ENCODE measurements around the gene MINDY2.

MINDY2 gene

GRCh38 chr15:58749532-58750337 is 21.4 kb upstream of the MINDY2 start, which contains the start of gene ADAM10:
ADAM10 (minus strand) TSS chr15:58749707; CDS start chr15:58749534, 173 bp downstream.
- CTCF ChIA-PET = interaction anchor here (0.6 to 1.7 kb wide), 9 partner anchors 17 to 522 kb away, joined by 3 to 14 read pairs (median 3); partner anchors contain the start of gene MINDY2
- TF ChIP-seq CTCF (IDR thresholded peaks at IDR 0.05; ENCODE audit: control extremely low read depth, extremely low read depth, low read depth, missing control alignments) = no peak
- POLR2A ChIA-PET = interaction anchor here (0.9 to 2.1 kb wide), 3 partner anchors 10 to 25 kb away, joined by 3 to 23 read pairs (median 3); partner anchors contain the start of gene MINDY2
- DNase-seq (ENCODE audit: extremely low spot score) = peak; percentile 100

- no peak for DNase-seq (ENCODE audit: extremely low spot score)
- ChIA-PET POLR2A (interaction anchor here (0.6 to 1.4 kb wide), 2 partner anchors 17 to 18 kb away, joined by 3 to 4 read pairs; partner anchors contain the start of gene MINDY2), CTCF (interaction anchor here (0.9 kb wide), 1 partner anchor 18 kb away, joined by 4 read pairs; the partner anchor contains the start of gene MINDY2)
- no peak for TF ChIP-seq CTCF (IDR thresholded peaks at IDR 0.05; ENCODE audit: control extremely low read depth, extremely low read depth, low read depth, missing control alignments)
Measured at GRCh38 chr15:58752716-58753115, 18.4 kb upstream of the MINDY2 start.

DNA sequence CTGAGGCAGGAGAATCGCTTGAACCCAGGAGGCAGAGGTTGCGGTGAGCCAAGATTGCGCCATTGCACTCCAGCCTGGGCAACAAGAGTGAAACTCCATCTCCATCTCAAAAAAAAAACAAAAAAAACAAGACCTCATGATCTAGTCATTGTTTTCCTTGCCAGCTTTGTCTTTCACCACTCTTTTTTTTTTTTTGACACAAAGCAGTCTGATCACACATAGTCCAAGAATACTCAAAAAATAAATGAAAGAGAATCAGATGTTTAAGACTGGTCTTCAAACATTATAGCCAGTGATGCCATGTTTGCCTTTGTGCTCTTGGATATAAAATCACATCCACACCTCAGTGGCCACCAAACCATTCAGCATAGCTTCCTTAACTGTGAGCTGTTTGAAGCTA is 15.8 kb upstream of the MINDY2 start:
- ChIA-PET POLR2A (no interaction called here), CTCF (interaction anchor here (1.0 to 1.3 kb wide), 2 partner anchors 12 to 59 kb away, joined by 3 read pairs; no protein-coding TSS in a partner anchor)
- no peak for DNase-seq (ENCODE audit: extremely low spot score)
- TF ChIP-seq CTCF (IDR thresholded peaks at IDR 0.05; ENCODE audit: control extremely low read depth, extremely low read depth, low read depth, missing control alignments) = no peak

DNA sequence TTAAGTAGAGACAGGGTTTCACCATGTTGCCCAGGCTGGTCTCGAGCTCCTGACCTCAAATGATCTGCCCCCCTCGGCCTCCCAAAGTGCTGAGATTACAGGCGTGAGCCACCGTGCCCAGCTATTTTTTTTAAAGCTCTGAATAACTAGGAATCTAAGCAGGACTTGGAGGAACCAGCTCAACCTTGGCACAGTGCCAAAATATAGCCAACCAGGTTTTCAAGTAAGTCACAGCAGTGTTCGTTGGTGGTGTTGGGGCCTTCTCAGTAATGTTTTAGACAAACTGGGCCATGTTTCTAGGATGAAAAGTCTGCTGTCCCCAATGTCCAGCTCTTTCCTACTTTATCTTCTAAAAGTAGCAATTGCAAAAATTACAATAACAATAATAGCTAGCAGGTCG is 15.1 kb upstream of the MINDY2 start:
- ChIA-PET CTCF (interaction anchor here (1.0 to 1.3 kb wide), 3 partner anchors 10 to 59 kb away, joined by 3 to 4 read pairs (median 3); no protein-coding TSS in a partner anchor), POLR2A (no interaction called here)
- DNase-seq (ENCODE audit: extremely low spot score) = no peak
- no peak for TF ChIP-seq CTCF (IDR thresholded peaks at IDR 0.05; ENCODE audit: control extremely low read depth, extremely low read depth, low read depth, missing control alignments)

DNA sequence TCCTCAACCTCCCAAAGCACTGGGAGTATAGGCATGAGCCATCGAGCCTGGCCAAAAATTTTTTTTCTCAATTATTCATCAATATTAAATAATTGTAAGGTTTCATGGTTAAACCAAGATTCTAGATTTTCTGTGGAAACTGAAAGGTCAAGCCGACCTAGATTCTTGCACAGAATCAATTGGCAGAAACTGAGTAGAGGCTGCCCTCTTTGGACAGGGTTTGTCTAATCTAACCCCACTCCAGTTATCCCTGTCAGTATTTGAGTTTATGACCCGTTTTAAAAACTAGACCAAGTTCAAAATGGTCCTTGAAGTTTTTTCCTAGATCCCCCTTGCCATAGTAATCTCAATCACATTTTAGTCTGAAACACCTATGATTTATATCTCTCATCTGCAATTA is 13.0 kb upstream of the MINDY2 start:
- CTCF ChIA-PET = interaction anchor here (0.6 to 2.8 kb wide), 5 partner anchors 13 to 530 kb away, joined by 3 to 15 read pairs (median 6); partner anchors contain the start of gene MINDY2
- POLR2A ChIA-PET = no interaction called here
- peak; percentile 42 for DNase-seq (ENCODE audit: extremely low spot score)
- TF ChIP-seq CTCF (IDR thresholded peaks at IDR 0.05; ENCODE audit: control extremely low read depth, extremely low read depth, low read depth, missing control alignments) = peak; percentile 37

DNA sequence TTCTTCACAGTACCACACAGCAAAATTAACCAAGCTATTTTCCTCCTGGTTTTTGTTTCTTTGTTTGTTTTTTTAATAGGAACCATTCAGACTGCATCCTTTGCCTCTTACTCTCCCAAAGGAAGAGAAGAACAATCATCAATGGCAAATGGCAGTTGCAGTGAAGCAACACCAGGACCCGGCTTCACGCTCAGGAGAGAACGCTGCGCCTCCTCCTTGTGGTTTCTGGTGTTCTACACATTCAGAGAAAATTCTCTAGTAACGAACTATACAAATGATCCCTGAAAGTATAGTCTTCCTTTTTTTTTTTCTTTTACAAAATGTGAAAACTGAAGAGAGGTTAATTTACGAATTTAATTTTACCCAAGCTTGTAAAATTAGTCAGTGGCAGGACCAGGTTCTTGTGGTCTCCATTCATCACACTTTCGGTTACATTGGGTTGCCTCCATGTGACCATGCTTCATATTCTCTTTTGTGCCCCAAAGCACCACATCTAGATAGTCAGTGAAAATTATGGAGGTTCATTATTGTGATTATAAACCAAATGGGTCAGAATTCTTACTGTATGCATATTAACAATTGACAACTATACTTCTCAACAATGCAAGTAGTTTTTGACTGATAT is 10.6 kb upstream of the MINDY2 start:
- no peak for TF ChIP-seq CTCF (IDR thresholded peaks at IDR 0.05; ENCODE audit: control extremely low read depth, extremely low read depth, low read depth, missing control alignments)
- DNase-seq (ENCODE audit: extremely low spot score) = no peak
- CTCF ChIA-PET = interaction anchor here (1.0 to 2.8 kb wide), 3 partner anchors 10 to 533 kb away, joined by 3 to 15 read pairs (median 4); partner anchors contain the start of gene MINDY2
- POLR2A ChIA-PET = interaction anchor here (0.7 kb wide), 2 partner anchors 10 to 17 kb away, joined by 3 read pairs; no protein-coding TSS in a partner anchor

Measured in GM10248 (cell line).